Activated CD8-positive, alpha-beta memory T cell treated with anti-CD3 and anti-CD28 coated beads for 36 hours (primary cell): ENCODE measurements around the gene INHBE. TPM values are rescaled to one million over a fixed set of nuclear protein-coding genes. Genes with fewer than 3 reads are reported as not detected.

Experiments
- CTCF ChIA-PET: fragments of 350-600 bp; sonication (Branson Sonifier 250); formaldehyde crosslinking; loops from one replicate; lab custom pipeline; 2021; ENCODE audit warnings: antibody characterized with exemption; lab: Charles Lee
- POLR2A ChIA-PET: fragments of 350-600 bp; sonication (Branson Sonifier 250); formaldehyde crosslinking; loops from one replicate; lab custom pipeline; 2021; ENCODE audit warnings: antibody characterized with exemption; lab: Charles Lee
- total RNA-seq, 2 experiments: library from RNA; stranded (reverse); gene quantifications; one replicate each; pipeline ENCODE4 v1.2.3, GENCODE V29; 2021

Gene INHBE
- total RNA-seq, 2 experiments from 2014 or later, result 1.1 to 1.2 TPM

DNA sequence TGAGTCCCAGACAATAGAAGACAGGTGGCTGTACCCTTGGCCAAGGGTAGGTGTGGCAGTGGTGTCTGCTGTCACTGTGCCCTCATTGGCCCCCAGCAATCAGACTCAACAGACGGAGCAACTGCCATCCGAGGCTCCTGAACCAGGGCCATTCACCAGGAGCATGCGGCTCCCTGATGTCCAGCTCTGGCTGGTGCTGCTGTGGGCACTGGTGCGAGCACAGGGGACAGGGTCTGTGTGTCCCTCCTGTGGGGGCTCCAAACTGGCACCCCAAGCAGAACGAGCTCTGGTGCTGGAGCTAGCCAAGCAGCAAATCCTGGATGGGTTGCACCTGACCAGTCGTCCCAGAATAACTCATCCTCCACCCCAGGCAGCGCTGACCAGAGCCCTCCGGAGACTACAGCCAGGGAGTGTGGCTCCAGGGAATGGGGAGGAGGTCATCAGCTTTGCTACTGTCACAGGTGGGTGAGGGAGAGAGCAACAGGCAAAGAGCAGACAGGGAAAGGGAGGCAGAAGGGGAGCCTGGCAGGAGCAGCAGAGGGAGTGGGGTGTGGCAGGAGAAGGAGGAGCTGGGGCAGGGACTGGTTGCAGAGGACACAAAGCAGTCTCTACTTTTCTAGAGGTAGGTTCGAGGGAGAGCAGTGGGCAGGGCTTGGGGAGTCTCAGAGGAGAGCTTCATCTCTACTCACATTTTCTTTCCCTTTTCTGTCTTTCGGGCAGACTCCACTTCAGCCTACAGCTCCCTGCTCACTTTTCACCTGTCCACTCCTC is 452 bp downstream of the INHBE start:
- ChIA-PET CTCF (interaction anchor here (0.6 to 3.2 kb wide), 23 partner anchors 7 to 226 kb away, joined by 3 to 16 read pairs (median 3); partner anchors contain the start of gene SHMT2), POLR2A (interaction anchor here (0.6 to 0.9 kb wide), 5 partner anchors 15 to 730 kb away, joined by 3 to 8 read pairs (median 4); partner anchors contain the start of gene NACA)

DNA sequence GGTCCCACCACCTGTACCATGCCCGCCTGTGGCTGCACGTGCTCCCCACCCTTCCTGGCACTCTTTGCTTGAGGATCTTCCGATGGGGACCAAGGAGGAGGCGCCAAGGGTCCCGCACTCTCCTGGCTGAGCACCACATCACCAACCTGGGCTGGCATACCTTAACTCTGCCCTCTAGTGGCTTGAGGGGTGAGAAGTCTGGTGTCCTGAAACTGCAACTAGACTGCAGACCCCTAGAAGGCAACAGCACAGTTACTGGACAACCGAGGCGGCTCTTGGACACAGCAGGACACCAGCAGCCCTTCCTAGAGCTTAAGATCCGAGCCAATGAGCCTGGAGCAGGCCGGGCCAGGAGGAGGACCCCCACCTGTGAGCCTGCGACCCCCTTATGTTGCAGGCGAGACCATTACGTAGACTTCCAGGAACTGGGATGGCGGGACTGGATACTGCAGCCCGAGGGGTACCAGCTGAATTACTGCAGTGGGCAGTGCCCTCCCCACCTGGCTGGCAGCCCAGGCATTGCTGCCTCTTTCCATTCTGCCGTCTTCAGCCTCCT is 1.1 kb downstream of the INHBE start:
- ChIA-PET POLR2A (interaction anchor here (0.9 kb wide), 2 partner anchors 14 to 26 kb away, joined by 3 to 4 read pairs; no protein-coding TSS in a partner anchor), CTCF (interaction anchor here (0.6 to 2.2 kb wide), 22 partner anchors 8 to 227 kb away, joined by 3 to 16 read pairs (median 3); partner anchors contain the start of gene SHMT2)

DNA sequence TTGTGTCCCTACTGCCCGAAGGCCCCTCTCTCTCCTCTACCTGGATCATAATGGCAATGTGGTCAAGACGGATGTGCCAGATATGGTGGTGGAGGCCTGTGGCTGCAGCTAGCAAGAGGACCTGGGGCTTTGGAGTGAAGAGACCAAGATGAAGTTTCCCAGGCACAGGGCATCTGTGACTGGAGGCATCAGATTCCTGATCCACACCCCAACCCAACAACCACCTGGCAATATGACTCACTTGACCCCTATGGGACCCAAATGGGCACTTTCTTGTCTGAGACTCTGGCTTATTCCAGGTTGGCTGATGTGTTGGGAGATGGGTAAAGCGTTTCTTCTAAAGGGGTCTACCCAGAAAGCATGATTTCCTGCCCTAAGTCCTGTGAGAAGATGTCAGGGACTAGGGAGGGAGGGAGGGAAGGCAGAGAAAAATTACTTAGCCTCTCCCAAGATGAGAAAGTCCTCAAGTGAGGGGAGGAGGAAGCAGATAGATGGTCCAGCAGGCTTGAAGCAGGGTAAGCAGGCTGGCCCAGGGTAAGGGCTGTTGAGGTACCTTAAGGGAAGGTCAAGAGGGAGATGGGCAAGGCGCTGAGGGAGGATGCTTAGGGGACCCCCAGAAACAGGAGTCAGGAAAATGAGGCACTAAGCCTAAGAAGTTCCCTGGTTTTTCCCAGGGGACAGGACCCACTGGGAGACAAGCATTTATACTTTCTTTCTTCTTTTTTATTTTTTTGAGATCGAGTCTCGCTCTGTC is 1.8 kb downstream of the INHBE start:
- POLR2A ChIA-PET, result interaction anchor here (0.9 kb wide), 1 partner anchor 27 kb away, joined by 4 read pairs; no protein-coding TSS in a partner anchor

DNA sequence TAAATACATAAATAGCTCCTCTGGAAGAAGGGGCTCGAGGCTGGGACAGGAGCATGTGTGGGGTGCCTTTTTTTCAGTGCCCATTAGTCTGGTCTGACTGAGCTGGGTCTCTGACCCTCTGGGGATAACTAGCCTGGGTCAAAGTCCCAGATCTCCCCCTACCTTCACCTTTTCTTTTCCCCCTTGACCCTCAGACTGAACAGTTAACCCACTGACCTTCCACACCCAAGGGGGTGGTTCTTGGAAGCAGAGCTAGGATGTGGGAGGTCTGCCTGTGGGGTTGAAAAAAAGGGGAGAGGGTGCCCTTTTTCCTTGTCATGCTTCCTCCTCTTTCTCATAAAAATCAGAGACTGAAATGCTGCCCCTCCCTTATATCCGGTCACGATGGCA is 3.6 kb downstream of the INHBE start:
- ChIA-PET CTCF (interaction anchor here (0.7 to 6.8 kb wide), 24 partner anchors 9 to 346 kb away, joined by 3 to 120 read pairs (median 4); partner anchors contain the start of genes ARHGAP9, INHBC and SHMT2), POLR2A (interaction anchor here (0.6 to 1.3 kb wide), 10 partner anchors 18 to 970 kb away, joined by 3 to 11 read pairs (median 4); partner anchors contain the start of gene DDIT3)

More for the DNA sequence above, 1.8 kb downstream of the INHBE start:
- CTCF ChIA-PET, result interaction anchor here (0.6 to 2.2 kb wide), 11 partner anchors 15 to 205 kb away, joined by 3 to 16 read pairs (median 4); no protein-coding TSS in a partner anchor

DNA sequence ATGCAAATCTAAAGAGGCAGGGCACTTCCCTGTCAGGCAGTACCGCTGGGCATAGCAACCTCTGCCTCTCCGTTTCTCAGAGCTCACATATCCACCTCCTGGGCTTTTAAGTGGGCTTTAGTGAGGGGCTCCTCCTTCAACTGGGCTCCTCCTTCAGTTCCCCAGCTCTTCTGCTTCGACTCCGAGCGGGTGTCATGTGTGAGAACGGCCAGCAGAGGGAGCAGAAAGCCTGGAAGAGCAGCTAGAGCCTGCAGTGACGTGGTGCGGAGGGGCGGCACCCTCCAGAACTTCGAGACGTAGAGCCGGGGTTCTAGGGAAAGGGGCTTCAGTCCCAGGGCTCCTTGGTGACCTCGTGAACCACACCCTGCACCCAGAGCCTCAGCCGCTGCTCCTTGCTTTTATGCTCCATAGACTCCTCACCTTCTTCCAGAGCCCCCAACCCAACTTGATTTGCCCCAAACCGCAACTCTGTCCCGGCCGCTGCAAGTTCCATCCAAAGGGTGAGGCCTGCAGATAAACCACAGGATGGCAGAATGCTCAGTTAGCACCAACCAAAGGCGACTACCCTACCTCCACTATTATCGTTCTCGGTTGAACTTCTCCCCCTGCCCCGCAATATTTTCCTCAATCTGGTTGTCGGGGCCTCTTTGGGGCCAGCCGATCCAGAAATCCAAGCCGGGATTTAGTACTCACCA is 4.1 kb downstream of the INHBE start:
- ChIA-PET CTCF (interaction anchor here (0.7 to 6.8 kb wide), 25 partner anchors 9 to 347 kb away, joined by 3 to 120 read pairs (median 4); partner anchors contain the start of genes ARHGAP9, INHBC and SHMT2), POLR2A (interaction anchor here (0.5 to 1.3 kb wide), 9 partner anchors 16 to 219 kb away, joined by 3 to 11 read pairs (median 3); partner anchors contain the start of gene DDIT3)

DNA sequence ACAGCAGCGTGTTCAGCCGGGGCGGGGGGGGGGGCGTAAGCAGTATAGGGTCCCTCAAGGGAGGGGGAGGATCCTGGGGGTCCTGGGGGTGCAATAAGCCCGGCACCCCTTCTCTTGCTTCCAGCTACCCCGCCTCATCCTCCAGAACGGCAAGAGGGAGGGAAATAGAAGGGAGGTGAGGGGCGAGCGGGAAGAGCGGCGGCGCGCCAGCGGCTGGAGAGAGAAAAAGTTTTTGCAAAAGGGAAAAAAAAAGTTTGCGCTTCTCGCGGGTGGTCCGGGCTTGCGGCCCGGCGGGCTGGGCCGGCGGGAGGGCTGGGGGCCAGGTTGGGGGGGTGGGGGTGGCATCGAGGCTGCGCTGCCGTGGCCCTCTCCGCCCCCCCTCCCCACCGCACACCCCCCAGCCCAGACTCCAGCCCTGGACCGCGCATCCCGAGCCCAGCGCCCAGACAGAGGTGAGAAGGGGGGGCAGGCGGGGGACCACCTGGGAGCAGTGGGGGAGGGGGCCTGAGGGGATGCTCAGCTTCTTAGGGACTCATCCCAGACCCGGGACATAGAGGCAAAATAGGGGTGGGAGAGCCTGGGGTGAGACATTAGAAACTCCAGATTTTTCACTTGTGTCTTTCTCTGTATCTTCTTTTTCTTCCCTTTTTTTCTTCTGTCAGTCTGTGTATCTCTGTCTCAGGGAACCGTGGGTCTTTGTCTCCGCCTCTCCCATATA is 4.8 kb downstream of the INHBE start, which contains the start of gene GLI1:
GLI1 (plus strand) TSS at position 36 of the 718 bp plus-strand sequence. CDS start 3,907 bp downstream, outside the sequence.
- ChIA-PET CTCF (interaction anchor here (0.7 to 6.8 kb wide), 14 partner anchors 10 to 230 kb away, joined by 3 to 120 read pairs (median 4); partner anchors contain the start of genes ARHGAP9, INHBC and SHMT2), POLR2A (interaction anchor here (0.5 to 2.3 kb wide), 2 partner anchors 16 to 17 kb away, joined by 3 to 8 read pairs; no protein-coding TSS in a partner anchor)

DNA sequence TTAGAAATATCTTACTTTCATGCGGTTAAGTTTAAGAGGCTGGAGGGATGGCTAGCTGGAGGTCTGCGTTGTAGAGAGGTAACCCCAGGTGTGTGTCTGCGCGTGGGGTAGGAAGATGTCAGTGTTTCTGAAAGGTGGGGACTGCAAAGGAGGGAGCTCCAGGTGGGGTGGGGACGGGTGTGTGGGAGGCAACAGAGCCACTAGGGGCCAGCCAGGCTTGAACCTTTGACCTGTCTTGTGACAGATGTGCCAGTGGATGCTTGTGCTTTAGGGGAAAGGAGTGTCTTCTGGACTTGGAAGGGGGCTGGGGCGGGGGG is 5.3 kb downstream of the INHBE start:
- CTCF ChIA-PET, result interaction anchor here (0.6 to 6.8 kb wide), 7 partner anchors 10 to 221 kb away, joined by 3 to 120 read pairs (median 3); partner anchors contain the start of gene ARHGAP9
- POLR2A ChIA-PET, result interaction anchor here (0.6 to 2.3 kb wide), 3 partner anchors 16 to 220 kb away, joined by 3 to 8 read pairs (median 8); no protein-coding TSS in a partner anchor

DNA sequence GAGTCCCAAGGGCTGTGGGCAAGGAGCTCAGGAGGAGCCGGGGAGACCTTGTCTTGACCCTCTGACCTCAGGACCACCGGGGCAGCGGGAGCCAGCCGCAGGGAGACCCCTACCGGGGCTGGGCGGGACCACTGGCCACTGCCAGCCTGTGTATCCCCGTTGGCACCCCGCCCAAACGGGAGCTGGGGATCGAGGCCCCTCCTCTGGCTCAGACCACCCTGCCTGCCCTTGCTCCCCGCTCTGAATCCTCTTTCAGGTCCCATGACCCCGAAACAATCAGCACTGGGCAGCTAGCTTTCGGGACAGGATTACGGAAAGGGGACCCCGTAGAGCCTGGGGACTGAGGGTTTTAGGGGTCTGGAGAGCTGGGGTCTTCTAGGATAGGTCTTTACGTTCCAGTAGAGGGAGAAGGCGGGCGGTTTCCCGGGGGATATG is 5.8 kb downstream of the INHBE start:
- ChIA-PET POLR2A (interaction anchor here (0.6 to 2.3 kb wide), 3 partner anchors 16 to 220 kb away, joined by 3 to 8 read pairs (median 8); no protein-coding TSS in a partner anchor), CTCF (interaction anchor here (0.6 to 6.8 kb wide), 7 partner anchors 7 to 222 kb away, joined by 3 to 120 read pairs (median 4); partner anchors contain the start of genes ARHGAP9 and INHBE)

DNA sequence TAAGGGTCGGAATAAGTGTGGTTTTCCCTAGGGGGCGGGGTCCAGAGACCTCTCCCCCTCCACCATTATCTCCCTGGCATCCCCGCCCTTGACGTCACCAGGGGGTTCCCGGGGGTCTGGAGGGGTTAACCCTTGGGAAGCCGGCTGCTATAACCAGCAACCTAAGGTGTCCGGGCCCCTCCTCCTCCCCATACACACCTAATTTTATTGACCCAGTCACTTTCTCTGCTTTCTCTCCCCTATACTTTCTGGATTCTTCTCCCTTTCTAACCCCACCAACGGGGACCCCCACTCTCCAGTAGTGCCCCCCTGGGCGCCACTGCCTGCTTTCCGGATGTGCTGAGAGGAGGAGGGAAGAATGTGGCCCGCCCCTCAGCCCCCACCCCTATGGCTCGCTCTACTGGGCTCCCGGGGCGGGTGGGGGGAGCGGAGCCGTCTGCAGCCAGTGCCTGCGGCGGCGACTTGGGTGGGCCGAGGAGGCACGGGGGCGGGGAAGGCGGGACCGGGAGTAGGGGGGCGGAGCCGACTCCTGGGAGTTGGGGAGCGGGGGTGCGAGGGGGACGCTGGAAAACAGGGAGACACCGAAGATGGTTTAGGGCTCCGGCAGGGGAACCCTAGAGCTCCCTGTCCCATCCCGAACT is 6.3 kb downstream of the INHBE start:
- CTCF ChIA-PET, result interaction anchor here (0.8 to 6.8 kb wide), 11 partner anchors 7 to 222 kb away, joined by 3 to 120 read pairs (median 3); partner anchors contain the start of genes ARHGAP9 and INHBE

DNA sequence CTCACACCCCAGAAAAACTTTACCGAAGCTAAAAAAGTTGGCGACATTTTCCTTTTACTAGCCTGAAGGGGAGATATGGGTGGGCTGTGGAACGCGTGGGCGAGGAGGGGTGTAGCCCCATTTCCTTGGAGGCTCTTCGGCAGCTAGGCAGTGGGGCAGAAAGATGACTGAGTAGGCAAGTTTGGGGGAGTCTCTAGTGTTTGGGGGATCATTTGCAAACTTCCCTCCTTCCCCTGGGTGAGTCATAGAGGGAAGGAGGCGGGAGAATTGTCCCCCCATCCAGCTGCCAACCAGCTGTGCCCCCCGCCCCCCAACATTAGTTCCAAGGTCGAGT is 6.8 kb downstream of the INHBE start:
- ChIA-PET POLR2A (interaction anchor here (1.4 to 2.3 kb wide), 2 partner anchors 15 to 58 kb away, joined by 3 to 8 read pairs; no protein-coding TSS in a partner anchor), CTCF (interaction anchor here (0.6 to 6.8 kb wide), 13 partner anchors 8 to 219 kb away, joined by 3 to 120 read pairs (median 3); partner anchors contain the start of genes ARHGAP9 and INHBE)

More for the DNA sequence above, 6.3 kb downstream of the INHBE start:
- POLR2A ChIA-PET, result interaction anchor here (0.6 to 2.3 kb wide), 4 partner anchors 15 to 221 kb away, joined by 3 to 8 read pairs (median 6); no protein-coding TSS in a partner anchor

DNA sequence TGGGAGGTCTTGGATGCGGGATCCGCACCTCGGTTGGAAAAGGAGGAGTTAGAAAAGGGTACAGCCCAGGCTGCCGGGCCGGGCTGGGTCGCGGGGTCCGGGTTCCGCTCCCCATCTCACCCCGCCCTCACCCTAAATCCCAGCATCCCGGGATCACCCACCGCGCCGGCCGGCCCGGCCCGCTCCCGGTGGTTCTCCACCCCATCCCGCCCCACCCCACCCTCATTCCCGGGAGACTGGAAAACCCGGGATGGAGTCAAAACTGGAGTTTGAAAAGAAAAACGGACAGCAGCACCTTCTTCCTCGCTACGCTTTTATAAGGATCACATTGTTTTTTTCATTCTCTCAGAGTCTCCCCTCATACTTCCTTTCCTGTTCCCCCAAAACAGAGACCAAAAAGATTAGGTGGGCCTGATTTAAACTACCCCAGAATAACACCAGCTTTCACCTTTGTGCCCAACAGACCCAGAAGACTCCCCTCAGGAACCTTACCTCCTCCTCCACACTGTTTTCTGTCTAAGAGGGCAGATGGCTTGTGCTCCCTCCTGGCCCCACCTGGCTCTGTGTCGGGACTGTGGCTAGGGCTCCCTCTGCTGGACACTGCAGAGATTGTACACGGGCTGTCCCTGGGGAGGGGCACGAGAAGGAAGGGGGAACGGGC is 7.3 kb downstream of the INHBE start:
- POLR2A ChIA-PET, result interaction anchor here (0.6 to 2.3 kb wide), 3 partner anchors 14 to 350 kb away, joined by 3 to 10 read pairs (median 8); no protein-coding TSS in a partner anchor
- CTCF ChIA-PET, result interaction anchor here (0.6 to 6.8 kb wide), 16 partner anchors 8 to 237 kb away, joined by 3 to 120 read pairs (median 3); partner anchors contain the start of genes ARHGAP9 and INHBE

DNA sequence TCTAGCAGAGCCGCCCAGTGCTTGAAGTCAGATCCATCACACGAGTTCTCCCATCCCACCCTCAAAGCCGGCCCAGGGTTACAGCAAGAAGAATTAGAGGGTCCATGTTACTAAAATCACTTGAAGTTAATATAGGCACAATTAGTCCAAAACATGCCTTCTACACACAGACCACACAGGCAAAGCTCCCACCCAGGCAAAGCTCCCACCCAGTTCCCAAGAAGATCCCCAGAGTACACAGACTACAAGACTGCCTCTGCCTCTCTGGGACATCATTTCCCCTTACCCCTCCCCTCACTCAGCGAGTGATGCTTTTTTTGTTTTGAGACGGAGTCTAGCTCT is 7.8 kb downstream of the INHBE start:
- POLR2A ChIA-PET, result interaction anchor here (0.5 to 1.2 kb wide), 3 partner anchors 11 to 351 kb away, joined by 3 to 10 read pairs (median 5); no protein-coding TSS in a partner anchor
- CTCF ChIA-PET, result interaction anchor here (0.6 to 6.8 kb wide), 14 partner anchors 9 to 238 kb away, joined by 3 to 120 read pairs (median 3); partner anchors contain the start of genes ARHGAP9 and INHBE

DNA sequence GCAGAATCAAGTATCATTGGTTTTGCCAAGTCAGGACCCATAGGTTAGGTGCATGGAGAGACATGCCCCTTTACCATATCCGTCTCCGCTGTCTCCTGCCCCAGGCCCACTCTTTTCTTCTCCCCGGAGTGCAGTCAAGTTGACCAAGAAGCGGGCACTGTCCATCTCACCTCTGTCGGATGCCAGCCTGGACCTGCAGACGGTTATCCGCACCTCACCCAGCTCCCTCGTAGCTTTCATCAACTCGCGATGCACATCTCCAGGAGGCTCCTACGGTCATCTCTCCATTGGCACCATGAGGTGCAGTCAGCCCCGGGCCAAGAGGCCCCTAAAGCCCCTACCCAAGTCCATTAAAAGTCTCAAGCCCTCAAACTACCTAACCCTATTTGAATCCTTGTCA is 9.5 kb downstream of the INHBE start:
- POLR2A ChIA-PET, result interaction anchor here (0.5 to 0.6 kb wide), 2 partner anchors 55 kb away, joined by 3 to 6 read pairs; no protein-coding TSS in a partner anchor

DNA sequence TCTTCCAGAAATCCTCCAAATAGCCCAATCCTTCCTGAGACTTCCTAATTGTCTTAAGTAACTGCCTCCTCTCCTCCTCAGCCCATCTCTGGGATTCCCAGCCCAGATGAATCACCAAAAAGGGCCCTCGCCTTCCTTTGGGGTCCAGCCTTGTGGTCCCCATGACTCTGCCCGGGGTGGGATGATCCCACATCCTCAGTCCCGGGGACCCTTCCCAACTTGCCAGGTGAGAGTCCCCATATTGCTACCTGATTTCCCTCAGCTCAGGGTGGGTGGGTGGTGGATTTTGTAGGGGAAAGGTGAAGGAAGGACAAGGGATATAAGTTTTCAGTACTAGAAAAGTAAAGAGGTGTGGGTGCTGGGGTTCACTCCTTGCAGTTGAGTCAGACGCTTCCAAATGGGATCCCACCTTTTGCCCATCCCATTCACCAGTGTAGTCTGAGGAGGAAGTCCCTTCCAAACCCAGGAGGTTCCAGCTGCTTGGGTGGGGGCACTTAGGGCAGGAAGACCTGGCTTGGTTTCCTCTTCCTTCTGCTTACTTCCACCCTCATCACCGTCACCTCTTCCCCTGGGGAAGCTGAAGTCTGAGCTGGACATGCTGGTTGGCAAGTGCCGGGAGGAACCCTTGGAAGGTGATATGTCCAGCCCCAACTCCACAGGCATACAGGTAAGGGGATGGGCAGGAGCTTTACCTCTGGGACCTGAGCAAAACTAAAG is 10.1 kb downstream of the INHBE start:
- POLR2A ChIA-PET, result interaction anchor here (0.5 to 0.6 kb wide), 2 partner anchors 54 to 55 kb away, joined by 3 to 6 read pairs; no protein-coding TSS in a partner anchor
- CTCF ChIA-PET, result interaction anchor here (1.8 to 1.9 kb wide), 2 partner anchors 12 to 223 kb away, joined by 5 to 8 read pairs; no protein-coding TSS in a partner anchor

More for the DNA sequence above, 9.5 kb downstream of the INHBE start:
- CTCF ChIA-PET, result interaction anchor here (1.8 to 1.9 kb wide), 2 partner anchors 12 to 222 kb away, joined by 5 to 8 read pairs; no protein-coding TSS in a partner anchor
